NCI-H2196 treated with DMSO at 0.1 percent for 48 hours (cell line): Measurements from ENCODE around the gene BARX1.

ENCODE experiments used
- DNase-seq: peaks from one replicate; lab custom pipeline; 2025; ENCODE audit not compliant: unreplicated experiment; lab: John Stamatoyannopoulos, UW

Gene BARX1

GRCh38 chr9:93918061-93918460 lies 37.1 kb downstream of the BARX1 start:
- no peak for DNase-seq

DNA sequence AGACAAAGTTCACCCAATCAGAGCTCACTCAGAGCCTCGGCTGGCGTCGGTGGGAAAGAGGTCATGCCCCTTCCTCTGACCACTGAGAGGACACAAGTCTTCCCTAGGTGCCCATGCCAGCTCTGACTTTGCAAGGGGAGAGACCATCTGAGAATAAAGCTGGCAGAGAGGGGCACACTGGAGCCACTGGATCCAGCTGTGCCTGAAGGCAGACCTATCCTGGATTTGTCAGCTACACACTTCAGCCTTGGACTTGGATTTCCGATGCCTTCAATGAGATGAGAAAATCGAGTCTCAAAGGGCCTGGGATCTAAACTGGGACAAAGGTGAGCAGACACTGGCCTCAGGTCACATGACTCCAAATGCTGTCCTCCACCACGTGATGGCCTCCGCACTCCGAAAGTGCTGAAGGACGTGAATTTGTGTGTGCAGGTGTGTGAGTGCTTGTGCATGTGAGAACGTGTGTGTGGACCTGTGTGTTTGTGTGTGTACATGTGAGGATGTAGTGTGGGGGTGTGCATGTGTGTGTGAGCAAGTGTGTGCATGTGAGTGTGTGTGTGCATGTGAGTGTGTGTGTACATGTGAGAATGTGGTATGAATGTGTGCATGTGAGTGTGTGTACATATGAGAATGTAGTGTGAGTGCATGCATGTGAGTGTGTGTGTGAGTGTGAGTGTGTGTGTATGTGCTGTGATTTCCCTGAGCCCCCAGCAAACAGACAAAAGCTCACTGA lies 37.9 kb downstream of the BARX1 start:
- no peak for DNase-seq

GRCh38 chr9:93916358-93916757 lies 38.8 kb downstream of the BARX1 start:
- no peak for DNase-seq

DNA sequence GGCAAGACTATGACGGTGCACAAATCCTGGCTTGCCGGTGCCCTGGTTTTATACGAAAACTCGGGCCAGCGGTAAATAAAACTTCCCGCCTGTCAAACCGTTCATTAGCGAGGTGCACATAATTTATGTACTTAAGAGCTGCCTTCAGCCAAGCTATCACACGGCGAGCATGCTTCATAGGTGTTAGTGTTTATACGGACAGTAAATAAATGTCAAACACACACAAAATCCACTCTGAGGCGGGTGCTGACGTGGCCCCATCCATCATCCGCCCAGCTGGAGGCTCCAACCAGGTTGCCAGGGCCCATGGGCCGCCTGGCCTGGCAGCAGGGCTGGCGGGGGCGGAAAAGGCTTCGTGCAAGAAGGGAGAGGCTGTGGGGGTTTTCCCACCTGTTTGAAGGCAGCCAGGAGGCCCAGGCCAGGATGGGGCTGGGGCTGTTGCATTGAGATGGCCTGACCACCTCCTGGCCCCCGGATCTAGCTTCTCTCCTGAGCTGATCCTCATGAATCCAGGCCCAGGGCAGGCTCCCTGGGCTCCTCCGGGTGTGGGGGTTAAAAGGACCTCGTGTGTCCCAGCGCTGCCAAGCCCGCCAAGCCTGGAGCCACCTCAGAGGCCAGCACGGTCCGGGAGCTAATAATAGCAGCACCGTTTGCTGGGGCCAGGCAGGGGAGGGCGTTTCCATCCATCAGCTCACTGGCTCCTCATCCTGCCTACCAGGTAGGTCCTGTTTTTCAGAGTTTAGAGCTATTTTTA lies 43.2 kb downstream of the BARX1 start:
- no peak for DNase-seq

DNA sequence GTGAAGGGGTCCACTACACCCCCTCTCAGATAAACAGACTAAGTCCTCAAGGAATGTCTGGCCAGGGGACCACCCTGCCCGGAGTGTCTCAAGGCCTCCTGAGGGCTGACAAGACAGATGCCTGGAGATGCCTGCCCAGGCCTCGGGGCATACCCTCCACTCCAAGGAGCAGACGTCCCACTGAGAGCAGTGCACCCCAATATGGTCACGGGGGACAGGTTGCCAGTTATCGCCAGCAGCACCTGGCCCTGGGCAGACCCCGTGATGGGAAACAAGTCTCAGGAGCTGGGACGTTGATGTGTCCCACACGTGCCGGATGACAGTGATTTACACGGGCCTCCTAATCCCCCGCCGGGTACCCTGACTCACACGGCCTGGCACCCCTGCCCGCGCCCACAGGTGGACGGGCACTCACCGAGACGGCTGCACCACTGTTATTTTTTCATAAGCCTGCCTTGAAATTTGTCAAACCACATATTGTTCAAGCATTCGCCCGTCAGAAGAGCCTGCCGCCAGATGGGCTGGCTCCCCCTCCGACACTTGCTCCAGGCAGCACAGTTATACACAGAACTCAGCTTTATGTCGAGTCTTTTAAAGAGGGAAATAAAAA lies 43.9 kb downstream of the BARX1 start:
- no peak for DNase-seq

DNA sequence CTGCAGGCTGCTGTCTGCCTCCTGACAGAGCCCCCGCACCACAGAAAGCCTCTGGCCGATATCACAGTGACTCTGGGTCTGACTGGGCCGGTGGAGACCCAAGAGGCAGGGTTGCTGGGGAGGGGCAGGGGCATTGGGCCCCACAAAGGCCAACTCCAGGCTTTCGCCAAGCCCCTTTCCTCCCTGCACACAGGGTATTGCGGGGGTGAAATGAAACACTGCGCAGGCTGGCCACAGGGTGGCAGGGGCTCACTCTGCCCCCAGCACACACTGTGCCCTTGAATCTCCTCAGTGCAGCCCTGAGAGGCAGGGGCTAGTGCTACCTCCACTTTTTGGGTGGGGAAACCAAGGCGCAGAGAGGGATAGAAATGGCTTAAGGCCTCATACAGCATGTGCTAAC lies 44.6 kb downstream of the BARX1 start:
- no peak for DNase-seq

DNA sequence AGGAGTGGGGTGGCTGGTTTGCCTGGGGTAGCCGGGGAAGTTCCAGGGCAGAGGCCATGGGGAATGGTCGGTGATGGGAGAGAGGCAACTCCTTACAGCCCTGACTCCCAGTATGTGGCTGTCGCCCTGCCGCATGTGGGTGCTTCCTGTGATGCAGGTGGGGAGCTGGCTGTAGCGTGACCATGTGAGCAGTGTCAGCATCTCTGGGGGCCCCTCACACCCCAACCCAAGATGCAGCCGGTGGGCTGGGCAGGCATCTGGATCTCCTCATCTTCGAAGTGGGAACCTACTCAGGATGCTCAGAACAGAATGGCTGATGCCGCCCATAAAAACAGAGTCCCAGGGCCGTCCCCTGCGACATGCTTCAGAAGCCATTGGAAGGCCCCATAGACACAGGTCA lies 45.0 kb downstream of the BARX1 start:
- no peak for DNase-seq

GRCh38 chr9:93909242-93909616 lies 45.9 kb downstream of the BARX1 start:
- DNase-seq: no peak

GRCh38 chr9:93908591-93909241 lies 46.4 kb downstream of the BARX1 start:
- DNase-seq: no peak

- no peak for DNase-seq
Observed at GRCh38 chr9:93907551-93908199, 47.5 kb downstream of the BARX1 start.

DNA sequence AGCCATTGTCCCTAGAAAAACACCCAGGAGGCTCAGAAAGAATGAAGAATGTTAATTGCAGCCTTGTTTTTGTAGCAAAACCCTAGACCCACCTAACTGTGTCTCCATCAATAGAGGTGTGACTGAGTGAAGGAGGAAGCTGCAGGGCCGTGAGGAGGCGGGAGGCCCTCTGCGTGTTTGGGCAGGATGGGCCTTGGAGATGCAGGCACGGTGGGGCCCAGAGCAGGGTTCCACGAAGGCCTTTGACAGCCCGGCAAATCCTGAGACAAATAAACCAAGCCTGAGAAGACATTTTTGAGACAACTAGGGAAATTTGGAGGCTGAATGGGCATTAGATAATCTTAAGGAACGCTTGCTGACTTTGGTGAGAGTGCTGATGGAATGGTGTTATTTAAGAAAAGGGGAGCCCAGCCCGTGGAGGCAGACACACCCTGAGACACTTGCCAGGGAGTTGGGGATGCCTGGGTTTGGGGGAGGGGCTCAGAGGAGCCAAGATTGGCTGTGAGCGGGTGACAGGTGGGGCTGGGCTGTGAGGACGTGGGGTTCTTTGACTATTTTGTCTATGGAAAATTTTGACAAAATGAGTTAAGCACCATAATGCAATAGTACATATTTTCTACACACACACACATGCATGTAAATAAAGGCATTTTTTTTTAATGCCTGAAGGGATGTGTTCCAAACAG lies 48.8 kb downstream of the BARX1 start:
- DNase-seq: no peak

DNA sequence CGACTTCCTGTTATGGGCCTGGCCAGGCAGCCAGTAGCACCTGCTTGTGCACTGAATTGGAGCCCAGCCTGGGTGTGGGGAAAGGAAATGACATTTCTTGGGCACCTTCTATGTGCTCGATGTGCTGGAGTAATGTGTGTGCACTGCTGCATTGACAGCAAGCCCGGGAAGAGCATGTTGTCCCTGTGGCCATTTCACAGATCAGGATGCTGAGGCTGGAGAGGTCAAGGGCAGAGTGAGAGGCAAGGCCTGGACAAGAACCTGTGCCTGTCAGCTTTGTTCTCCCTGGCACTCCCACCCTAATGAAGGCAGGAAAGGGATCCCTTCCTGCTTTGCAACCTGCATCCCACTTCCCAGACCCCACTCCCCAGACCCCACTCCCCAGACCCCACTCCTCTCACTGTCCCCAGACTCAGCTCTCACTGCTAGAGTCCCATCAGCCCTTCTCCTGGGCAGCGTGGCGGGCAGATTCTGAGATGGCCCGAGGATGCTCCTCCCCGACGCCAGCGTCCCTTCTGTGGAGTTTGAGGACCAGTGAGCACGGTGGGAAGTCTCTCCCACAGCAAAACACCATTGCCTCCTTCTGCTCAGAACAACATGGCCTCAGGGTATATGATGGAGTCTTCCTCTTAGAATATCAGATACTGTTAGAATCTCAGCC lies 49.6 kb downstream of the BARX1 start:
- no peak for DNase-seq

DNA sequence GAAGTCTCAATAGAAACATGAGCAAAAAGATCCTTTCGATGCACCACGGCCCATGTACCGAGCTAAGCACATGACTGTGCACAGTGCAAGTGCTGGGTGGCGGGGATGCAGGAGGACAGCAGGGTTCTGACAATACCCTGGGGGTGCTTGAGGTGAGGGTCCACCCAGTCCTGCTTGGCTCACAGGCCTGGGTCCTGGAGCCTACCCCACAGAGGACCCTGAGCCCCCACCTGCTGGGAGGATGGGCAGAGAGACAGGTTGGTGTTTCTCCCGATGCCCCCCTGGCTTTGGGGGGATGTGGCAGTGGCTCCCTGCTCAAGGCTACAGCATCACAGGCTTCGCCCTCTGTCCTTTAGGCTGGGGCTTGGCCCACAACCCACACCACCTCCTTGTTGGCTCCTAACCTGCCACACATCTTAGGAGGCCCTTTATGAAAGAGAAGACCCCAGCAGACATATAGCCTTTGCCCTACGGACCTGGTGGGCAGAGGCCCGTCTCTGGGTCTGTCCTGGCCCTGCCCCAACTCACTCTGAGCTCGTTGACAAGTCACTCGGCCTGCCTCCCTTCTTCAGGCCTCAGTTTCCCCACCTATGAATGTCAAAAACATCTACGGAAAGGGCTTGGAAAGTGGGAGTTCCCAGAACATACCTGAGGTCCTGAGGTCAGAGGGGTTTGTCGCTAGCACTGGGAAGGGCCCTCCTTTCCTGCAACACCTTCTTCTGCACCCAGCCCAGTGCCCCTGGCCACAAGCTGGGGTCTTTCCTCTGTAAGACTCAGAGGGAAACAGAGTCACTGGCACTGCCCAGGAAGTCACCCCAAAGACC lies 50.3 kb downstream of the BARX1 start:
- no peak for DNase-seq

GRCh38 chr9:93903886-93904648 lies 51.1 kb downstream of the BARX1 start:
- DNase-seq: no peak

DNA sequence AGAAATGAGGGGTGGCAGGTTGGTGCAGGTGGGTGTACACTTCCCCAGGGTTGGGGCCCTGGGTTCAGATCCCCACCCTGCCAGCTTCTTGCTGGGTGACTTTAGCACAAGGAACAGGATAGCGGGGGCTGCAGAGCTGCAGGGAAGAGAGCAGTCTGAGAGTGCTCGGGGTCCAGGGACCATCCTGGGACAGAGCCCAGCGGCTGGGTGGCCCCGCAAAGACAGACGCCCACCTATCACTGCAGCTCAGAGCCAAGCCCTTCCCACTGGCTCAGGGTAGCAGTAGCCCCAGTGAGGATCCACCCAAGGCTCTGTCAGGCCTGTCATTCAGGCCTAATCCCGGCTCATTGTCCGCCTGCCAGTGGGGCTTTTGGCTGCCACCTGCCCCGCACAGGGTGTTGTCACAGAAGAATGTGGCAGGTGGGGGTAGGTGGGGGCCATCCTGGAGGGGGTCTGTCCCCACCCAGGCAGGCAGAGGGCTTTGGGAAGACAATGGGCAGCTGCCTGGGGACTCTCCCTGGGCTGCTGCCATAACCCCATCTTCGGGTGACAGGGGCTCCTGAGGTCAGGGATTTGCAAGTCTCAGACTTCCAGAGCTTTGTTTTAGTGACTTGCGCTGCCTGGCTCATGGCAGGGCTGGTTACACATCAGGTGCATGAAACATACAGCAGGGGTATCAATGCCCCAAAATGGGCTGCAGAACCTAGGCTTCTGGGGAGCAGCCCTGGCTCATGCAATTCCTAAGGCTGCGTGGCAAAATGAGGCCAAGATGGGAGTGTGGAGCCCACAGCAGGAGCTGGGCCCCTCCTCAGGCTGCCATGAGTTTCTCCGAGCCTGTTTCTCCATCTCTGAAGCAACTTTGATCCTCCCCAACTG lies 52.1 kb downstream of the BARX1 start:
- no peak for DNase-seq

DNA sequence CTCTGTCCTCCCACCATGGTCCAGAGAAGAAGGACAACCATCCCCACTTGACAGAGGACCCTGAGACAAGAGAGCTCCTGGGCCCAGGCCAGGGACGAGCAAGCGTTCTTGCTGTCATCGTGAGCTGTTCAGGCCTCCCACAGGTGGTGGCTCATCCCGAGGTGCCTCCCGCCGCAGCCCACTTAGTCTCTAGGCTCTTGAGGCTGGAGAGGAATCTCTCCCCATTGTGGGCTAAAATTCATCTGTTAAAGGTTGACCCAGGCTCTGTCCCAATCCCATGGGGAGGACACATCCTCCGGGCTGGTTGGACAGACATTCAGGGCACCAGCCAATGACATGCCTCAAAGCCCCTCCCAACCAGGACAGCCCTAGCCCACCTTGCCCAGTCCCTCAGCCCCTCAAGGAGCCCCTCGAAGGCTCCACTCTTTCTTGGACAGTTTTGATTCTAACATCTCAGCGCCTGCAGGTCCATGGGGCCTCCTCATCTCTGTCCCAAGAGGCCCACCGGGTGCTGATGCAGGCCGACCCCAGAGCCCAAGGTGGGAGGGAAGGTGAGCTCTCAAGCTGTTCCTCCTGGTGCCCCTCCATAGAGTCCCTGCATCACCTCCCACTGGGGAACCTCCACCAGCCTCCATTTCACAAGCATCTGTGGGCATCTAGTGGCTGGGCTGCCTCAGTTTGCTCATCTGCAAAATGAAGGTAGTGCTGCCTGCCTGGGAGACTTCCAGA lies 52.9 kb downstream of the BARX1 start:
- DNase-seq: no peak
